NCI-H2196 (cell line): Measurements from ENCODE around the gene HNRNPH3.

Experiments used
- DNase-seq: peaks from one replicate; lab custom pipeline; 2025; ENCODE audit not compliant: unreplicated experiment; lab: John Stamatoyannopoulos, UW

The HNRNPH3 gene

GRCh38 chr10:68330852-68331454, 911 bp upstream of the HNRNPH3 start:
- DNase-seq, result no peak

- DNase-seq, result peak; percentile 57
Observed at GRCh38 chr10:68332259-68333057, 594 bp downstream of the HNRNPH3 start, which contains the start of gene PBLD. Gene PBLD, minus strand, starts transcription at chr10:68332928. Its CDS starts 26,084 bp downstream, at chr10:68306844.

- DNase-seq, result no peak
Observed at GRCh38 chr10:68333058-68333395, 1.2 kb downstream of the HNRNPH3 start.

- DNase-seq, result no peak
Observed at GRCh38 chr10:68333440-68334431, 1.9 kb downstream of the HNRNPH3 start.

GRCh38 chr10:68334672-68335467, 3.0 kb downstream of the HNRNPH3 start:
- DNase-seq, result no peak

GRCh38 chr10:68336754-68337351, 5.0 kb downstream of the HNRNPH3 start:
- DNase-seq, result no peak

- no peak for DNase-seq
Observed at GRCh38 chr10:68340358-68341080, 8.7 kb downstream of the HNRNPH3 start.

- no peak for DNase-seq
Observed at GRCh38 chr10:68342909-68343516, 11.1 kb downstream of the HNRNPH3 start.

GRCh38 chr10:68345621-68346020, 13.8 kb downstream of the HNRNPH3 start:
- no peak for DNase-seq

GRCh38 chr10:68346774-68347173, 14.9 kb downstream of the HNRNPH3 start:
- no peak for DNase-seq

- peak; percentile 23 for DNase-seq
Observed at GRCh38 chr10:68348265-68348741, 16.4 kb downstream of the HNRNPH3 start.

- DNase-seq, result no peak
Observed at GRCh38 chr10:68353537-68353936, 21.7 kb downstream of the HNRNPH3 start.

GRCh38 chr10:68359189-68359588, 27.3 kb downstream of the HNRNPH3 start:
- DNase-seq, result no peak

- no peak for DNase-seq
Observed at GRCh38 chr10:68362590-68362989, 30.7 kb downstream of the HNRNPH3 start.

GRCh38 chr10:68364101-68364886, 32.4 kb downstream of the HNRNPH3 start:
- DNase-seq, result no peak

- no peak for DNase-seq
Observed at GRCh38 chr10:68365611-68366010, 33.7 kb downstream of the HNRNPH3 start.

- DNase-seq, result no peak
Observed at GRCh38 chr10:68366600-68366999, 34.7 kb downstream of the HNRNPH3 start.

GRCh38 chr10:68367121-68367520, 35.3 kb downstream of the HNRNPH3 start:
- DNase-seq, result no peak
